Colon (tissue), 2 donors: ENCODE measurements around the gene SLC9A9.
"Not testable (repeated sequence)": the region's sequence is repeated elsewhere in the genome, so short reads cannot be mapped to it uniquely, and the experiment has no call there.

Source experiments
- FAIRE-seq: peaks from 2 replicates; lab custom pipeline; 2012; peaks lifted over from hg19 to GRCh38; lab: Jason Lieb, UNC
- donor health status: control.
- donor health status: control.

SLC9A9 gene

DNA sequence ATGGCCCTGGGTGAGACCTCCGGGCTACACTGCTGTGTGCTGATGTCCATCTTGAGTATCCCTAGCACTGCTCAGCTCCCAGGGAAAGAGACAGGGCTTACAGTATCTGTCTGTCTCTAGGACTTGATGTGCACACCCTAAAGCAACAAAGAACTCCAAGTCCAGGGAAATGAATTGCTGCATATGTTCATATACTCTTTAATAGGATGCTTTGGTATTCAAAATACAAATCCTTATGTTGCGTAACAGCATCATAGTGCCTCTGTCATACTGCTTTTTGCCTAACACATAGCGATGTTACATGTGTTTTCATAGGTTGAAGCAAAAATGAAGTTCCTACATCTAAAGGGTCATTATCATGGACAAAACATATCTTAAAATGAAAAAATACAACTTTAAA is 299.9 kb downstream of the SLC9A9 start:
- FAIRE-seq, result no peak

DNA sequence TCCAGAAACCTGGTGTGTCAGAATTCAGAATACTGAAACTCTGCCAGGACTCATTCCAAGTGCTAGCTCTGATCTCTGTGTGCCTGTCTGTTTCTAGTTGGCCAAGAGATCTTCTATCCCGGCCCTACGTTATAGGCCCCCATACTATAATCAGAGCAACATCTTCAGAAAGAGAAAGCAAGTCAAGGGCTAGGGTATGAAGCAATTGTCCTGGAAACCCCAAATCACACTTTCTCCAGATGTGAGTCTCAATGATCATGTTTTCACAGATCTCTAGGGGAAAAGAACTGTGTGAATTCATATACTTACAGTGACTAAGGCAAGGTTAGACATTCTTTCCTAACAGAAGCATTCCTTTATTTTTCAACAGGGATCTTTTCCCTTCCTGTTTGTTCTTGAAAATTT is 309.7 kb downstream of the SLC9A9 start:
- FAIRE-seq, result no peak

DNA sequence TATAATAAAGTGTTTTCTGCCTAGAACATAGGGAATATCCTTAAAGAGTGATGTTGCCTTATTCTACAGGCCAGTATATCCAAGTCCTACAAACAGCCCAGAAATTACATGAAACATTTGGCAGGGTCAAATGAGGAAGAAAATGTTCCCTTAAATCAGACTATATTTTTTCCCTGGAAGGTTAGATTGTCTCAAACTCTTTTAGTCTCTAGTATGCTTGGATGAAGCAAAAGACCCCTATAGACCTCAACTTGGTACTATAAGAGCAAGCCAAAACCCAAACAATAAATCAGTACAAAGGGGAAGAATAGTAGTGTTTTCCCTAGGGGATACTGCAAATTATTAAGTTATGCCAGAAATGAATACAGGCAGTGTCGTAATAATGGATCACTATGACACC is 310.2 kb downstream of the SLC9A9 start:
- no peak for FAIRE-seq

DNA sequence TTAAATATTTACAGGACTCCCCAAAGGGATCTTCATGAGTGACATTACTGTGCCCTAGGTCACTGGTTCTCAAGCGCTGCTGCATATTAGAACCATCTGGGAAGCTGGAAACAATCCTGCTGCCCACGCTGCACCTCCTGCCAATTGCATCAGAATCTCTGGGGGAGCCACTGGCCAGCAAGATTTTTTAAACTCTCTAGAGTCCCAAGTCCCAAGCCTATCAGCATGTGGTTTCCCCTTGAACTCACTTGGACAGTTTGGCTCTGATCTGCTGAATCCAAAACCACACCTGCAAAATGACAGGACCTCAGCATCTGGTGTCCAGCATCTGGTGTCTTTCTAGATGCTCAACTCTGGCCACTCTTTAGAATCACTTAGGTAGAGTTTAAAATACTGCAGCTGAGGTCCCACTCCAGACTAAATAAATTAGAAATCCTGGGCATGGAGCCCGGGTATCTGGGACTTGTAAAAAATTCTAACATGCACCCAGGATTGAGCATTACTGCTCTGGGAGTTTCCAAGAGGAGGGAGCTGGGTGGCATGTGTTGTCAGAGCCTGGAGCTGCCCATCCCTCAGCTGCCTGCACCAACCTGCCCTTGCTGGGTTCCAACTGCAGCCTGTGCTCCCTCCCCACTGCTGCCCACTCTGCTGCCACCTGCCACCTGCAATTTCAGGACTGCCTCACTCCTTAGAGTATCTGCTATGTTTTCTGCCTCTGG is 311.3 kb downstream of the SLC9A9 start:
- no peak for FAIRE-seq

DNA sequence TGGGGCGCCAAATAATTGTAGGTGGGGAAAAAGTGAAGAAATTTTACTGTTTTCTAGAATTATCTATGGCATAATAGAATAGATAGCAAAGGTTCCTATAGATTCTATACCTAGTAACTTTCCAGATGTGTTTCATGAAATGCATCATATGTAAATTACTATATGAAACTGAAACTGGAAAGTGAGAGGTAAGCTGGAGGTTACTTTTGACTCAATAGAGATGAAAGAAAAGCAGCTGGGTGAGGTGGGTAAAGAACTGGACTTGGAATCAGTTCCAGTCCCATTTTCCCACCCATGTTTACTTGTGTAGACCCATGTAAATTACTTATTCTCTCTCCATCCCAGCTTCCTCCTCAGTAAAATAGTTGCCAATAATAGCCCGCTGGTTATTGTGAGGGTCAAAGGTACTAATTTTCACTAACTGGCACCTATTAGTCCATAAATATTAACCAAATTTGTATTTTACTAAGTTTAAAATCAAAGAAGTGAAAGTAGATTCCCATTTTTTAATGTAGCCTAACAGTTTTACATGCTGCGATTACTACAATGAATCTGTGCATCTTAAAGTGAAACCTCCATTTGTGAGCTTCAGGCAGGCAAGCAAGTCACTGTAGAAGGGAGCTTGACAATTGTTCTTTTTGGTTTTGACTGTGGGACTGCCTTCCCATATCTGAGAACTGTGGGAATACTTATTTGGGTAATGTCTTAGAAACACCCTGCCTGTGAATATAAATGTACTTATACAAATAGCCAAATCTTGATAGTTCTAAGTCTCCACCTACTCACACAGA is 312.1 kb downstream of the SLC9A9 start:
- no peak for FAIRE-seq

DNA sequence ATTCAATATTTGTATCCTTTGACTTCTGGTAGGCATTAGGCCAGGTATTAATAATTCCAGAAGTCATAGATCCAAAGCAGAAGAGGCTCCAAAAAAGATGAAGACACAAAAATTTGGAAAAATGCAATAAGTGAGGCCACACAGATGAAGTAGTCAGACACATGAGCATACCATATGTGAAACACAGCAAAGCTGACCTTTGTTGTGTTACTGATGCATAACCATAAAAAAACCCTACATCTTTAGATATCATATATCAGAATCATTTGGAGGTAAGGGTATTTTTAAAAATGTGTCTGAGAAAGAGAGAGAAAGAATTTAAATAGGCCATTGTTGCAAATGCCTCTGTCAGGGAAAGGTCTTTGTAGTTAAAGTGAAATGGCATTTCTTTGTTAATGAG is 314.9 kb downstream of the SLC9A9 start:
- FAIRE-seq, result no peak

DNA sequence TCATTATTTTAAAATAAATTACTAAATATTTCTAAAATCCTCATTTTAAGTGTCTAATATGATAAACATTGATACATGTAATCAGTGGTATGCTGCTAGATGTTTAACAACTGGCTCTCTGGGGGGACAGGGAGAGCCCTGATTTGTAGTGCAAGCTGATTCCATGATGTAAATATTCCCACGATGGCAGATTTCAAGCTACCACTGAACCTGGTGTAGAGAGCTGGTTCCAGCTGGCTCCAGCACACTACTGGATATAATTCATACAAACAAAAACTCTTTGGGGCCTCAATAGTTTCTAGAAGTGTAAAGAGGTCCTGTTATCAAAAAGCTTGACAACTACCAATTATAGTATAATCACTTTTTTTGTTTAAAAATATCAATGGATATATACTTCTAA is 316.2 kb downstream of the SLC9A9 start:
- FAIRE-seq, result no peak

DNA sequence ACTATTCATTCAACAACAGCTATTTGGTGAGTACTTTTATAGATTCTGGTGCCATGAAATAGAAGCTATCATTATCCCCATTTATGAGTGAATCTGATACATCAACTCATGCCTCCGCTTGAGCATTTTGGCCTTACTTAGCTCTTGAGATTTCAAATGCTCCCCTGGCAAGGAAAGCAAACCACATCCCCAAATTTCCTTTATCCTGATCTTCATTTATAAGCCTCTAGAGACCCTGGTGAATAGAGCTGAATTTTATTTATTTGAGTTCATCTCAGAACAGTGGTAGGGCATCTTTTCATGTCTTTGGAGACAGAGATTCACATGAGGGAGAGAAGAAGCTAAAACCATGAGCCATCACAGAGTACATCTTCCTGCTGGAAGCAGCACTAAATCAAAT is 317.2 kb downstream of the SLC9A9 start:
- no peak for FAIRE-seq

DNA sequence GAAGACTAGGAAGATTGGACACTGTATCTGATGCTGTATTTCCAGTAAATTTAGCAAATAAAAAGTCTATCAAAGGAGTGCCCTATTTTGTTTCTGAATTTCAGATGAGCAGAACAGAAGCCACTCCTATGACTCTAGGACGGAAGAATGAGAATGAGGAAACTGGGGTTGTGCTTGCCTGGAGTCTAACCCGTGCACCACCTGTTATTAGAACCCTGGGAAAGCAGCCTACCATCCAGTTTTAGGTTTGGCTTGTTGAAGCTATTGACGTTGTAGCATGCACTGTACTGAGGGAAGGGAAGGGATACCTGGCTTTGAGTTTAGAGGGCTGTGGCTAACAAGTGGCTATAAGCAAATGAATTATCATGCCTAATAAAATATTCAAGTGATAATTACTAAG is 318.5 kb downstream of the SLC9A9 start:
- no peak for FAIRE-seq

DNA sequence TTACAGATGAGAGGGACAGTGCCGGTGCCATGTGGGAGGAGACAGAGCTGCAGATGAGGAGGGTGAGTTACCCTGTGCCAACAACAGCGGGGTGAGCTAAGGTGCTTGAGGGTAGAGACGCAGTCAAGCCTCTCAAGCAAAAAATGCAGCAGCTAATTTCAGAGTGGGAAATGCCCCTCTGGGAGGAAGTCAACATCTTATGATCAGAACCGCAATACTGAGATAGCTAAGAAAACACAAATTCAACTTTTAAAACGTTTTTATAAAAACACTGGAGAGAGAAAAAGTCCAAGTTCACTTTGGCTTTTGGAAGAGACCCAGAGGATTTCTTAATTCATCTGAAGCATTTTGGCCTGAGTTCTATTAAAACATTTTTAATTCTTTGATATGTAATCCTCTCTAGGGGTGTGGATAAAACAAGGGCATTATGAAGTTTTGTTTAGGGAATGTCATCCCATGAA is 319.2 kb downstream of the SLC9A9 start:
- FAIRE-seq, result no peak

DNA sequence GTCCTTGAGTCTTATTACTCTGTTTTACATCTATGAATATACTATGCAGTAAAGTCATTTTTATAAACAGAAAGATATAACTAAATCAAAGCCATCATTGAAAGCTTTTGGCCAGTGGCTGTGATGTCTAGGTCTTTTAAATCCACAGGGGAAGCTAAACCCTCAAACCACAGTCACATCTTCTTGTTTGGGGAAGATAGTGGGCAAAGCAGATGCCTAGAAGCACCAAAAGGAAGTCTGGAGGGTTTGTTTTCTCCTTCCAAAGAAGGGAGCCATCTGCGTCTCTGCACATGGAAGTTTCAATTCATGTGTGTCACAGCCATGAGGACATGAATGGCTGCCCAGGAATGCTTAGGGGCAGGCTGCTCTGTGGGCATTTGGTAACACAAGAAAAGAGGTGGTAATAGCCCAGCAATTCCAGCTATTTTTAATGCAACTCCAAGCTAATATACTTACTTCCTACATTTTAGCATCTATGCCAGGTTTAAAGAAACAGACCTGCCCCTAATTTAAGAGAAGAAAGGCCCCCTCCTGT is 322.2 kb downstream of the SLC9A9 start:
- no peak for FAIRE-seq

DNA sequence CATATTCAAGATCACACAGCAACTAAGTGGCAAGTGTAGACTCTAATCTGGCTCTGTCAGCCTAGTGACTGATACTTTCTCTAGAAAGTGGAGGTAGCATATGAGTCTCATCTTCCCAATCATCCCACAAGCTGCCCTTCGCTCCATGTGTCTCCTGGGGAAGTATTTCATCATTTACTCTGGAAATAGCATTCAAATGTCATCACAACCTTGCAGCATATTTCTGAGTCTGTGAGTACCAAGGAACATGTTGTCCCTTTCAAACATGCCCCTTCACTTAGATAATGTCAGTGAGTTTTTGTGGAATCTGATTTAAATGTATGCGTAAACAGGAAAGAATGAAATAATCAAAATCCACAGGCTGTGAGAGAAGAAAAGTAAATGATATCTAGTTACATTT is 322.9 kb downstream of the SLC9A9 start:
- FAIRE-seq, result no peak

DNA sequence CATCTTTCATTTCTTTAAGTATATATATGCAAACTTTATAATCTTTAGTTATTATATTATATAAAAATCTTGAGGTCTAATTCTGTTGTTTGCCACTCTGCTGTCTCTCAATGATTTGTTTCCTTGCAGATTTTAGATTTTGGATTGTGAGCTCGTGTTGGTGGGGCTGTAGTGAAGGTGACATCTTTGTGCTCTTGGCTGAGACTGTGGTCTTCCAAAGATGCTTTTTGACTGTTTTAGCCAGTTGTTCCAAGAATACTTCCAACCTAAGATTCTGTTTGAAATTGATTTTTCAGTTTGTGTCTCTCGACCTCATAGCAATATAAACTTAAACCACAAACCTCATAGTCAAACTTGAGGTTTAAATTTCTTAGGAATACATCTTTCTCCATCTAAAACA is 326.5 kb downstream of the SLC9A9 start:
- no peak for FAIRE-seq

DNA sequence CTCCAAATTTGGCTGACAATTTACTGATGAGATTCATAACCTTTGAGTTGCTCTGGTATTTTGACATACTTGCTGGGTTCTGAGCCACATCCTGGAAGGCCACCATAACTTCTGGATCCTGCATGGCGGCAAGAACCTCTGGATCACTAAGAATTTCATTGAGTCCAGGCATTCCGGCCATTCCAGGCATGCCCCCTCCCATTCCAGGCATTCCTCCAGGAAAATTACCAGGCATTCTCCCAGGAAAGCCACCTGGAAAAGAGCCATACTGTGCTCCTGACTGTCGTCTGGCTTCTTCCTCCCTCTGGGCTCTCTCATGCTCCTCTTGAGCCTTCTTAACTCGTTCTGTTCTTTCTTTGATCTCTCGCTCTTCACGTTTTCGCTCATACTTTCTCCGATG is 331.1 kb downstream of the SLC9A9 start:
- not testable (repeated sequence) for FAIRE-seq

DNA sequence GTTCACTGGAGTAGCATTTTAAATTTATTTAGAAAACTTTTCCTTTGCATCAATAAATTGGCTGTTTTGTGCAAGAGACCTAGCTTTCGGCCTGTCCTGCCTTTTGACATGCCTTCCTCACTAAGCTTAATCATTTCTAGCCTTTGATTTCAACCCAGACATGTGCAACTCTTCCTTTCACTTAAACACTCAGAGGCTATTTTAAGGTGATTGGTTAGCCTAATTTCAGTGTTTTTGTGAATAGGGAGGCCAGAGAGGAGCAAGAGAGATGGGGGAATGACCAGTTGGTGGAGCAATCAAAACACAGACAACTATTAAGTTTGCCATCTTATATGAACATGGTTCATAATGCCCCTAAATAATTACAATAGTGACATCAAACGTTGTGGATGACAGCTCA is 333.4 kb downstream of the SLC9A9 start:
- no peak for FAIRE-seq

DNA sequence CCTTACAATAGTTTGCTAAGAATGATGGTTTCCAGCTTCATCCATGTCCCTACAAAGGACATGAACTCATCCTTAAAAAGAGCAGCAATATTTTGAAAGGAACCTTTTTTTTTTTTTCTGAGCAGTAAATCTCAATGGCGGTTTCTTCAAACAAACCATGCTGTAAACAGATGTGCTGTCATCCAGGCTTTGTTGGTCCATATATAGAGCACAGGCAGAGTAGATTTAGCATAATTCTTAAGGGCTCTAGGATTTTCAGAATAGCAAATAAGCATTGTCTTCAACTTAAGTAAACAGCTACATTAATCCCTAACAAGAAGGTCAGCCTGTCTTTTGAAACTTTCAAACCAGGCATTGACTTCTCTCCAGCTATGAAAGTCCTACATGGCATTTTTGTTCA is 334.2 kb downstream of the SLC9A9 start:
- FAIRE-seq, result no peak

DNA sequence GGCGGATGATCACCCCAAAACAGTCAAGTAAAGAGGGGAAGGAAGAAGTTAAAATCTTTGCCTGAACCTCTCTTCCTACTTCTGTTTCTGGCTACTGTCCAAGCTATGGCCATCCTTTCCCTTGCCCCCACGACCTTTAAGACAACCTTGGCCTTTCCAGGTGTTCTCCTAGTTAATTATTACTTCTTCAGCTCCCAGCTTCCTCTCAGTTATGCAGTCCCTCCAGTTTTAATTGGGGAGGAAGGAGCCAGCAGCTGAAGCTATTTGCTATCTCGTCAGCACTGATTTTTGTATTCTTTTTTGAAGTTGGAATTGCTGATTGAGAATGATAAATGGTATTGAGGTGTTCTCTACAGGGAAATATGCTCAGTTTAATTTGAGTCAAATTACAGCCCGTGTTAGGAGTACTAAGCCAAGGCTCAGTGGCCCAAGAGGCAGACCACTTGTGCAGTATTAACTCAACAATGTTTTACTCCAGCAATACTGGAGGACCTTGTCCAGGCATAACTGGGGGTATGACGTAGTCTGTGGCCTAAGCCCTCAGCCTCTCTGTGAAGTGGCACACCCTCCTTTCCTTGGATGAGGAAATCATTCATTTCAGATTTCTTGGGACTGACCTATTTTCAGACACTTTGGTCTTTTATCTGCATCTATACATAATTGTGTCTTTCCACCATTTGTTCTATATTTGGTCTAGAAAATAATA is 336.9 kb downstream of the SLC9A9 start:
- FAIRE-seq, result no peak

DNA sequence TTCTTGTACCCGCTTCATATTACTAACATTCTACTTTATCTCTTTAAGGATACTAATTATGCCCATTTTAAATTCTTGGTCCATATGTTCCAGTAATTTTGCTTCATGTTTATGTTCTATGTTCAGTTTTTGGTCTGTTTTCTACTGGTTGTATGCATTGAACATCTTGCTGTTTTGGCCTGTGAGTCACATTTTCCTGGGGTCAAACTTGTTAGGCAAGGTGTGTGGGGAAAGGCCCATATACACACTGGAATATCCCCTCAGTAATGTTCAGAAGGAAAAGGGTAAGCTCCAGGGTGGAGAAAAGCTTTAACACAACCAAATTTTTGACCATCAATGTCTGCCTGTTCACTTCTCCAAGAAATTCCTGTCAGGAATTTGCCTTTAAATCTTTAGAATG is 337.7 kb downstream of the SLC9A9 start:
- FAIRE-seq, result no peak

DNA sequence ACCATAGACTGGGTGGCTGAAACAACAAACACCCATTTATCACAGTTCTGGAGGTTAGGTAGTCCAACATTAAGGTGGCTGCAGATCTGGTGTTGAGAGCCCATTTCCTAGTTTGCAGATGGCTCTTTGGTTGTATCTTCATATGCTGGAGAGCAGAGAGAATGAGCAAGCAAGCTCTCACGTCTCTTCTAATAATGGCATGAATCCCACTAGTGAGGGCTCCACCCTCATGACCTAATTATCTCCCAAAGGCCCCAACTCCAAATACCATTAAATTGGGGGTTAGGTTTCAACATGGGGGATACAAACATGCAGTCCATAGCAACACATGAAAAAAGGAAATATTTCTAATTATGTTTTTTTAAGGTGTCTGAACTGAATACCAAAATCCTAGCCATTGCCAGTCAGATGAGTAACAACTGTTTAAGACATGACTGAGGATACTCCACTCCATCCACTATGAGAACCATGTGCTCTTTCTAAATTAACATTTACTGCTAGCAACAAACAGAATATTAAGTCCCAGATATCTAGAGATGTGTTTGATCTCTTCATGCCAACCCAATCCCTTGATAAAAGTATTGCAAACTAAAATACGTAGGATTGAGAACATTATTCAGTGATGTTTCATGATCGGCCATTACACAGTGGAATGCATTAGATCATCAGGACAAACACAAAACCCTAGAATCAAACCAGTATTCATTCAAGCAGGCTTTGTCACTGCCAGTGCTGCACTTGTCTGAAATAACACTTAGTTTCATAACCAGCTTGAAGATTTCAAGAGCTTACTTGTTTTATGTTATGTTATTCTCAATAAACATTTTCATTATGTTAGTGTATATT is 340.3 kb downstream of the SLC9A9 start:
- FAIRE-seq, result no peak

DNA sequence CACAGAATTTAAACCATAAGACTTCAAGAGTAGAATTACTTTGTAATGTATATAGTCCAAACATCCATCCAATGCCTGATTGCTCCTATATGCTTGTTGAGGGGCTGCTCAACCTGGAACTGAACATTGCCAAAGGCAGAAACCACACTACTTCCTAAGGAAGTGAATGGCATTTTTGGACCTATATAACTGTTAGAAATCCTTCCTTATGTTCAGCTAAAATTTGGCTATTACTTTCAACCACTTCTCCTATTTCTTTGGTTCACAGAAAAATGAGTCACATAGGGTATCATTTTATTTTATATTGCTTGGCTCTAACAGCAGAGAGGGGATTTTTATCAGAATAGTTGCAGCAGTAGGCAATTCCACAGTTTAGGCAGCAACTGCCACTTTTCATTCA is 342.1 kb downstream of the SLC9A9 start:
- FAIRE-seq, result no peak

DNA sequence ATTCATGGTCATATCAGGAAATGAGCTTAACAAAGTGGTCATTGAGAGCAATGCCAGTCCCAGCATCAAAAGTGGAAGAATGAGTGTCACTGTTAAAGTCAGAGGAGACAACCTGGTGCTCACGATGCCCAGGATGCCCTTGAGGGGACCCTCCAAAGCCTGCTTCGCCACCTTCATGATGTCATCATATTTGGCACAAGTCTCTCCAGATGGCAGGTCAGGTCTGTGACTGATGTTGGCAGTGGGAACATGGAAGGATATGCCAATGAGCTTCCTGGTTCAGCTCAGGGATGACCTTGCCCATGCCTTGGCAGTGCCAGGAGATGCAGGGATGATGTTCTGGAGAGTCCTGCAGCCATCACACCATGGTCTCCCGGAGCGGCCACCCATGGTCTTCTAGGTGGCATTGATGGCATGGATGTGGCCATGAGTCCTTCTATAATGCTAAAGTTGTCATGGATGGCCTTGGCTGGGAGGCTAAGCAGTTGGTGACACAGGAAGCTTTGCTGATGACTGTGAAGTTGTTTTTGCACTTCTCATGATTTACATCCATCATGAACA is 344.9 kb downstream of the SLC9A9 start:
- no peak for FAIRE-seq

DNA sequence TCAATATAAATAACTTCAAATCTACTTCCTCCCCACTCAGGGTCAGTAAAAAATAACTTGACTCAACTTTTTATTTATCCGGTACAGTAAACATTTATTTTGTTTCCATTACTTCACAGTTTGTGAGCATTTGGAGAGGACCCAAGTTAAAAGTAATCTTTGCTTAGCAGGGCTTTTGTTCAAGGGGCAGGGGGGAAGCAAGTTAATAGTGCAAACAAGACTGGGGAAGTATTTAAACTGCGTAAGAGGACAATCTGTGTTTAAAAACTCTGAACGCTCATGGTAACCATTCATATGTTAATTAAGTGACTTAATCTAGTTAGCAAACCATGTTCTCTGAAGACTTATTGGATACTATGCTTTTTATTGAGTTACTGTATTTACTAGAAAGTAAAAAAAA is 346.2 kb downstream of the SLC9A9 start:
- FAIRE-seq, result no peak
